Measurements from ENCODE around the gene TIPRL. TPM values are rescaled to one million over a fixed set of nuclear protein-coding genes. Genes with fewer than 3 reads are reported as not detected.

TIPRL gene
- total RNA-seq, 4 donors from 2014 or later = 4.0 to 24.0 (median 19.6) TPM

GRCh38 chr1:168167806-168168205 lies 11.0 kb upstream of the TIPRL start:
- Histone ChIP-seq H3K36me3 (no peaks in the 10 kb centered on the region), H3K27ac (peak overlapping the region in 2 of 4 donors; percentile 26 to 42), H3K27me3 (no peaks in the 10 kb centered on the region), H3K4me1 (no peaks in the 10 kb centered on the region), H3K9me3 (no peaks in the 10 kb centered on the region), H3K4me3 (no peak overlapping the region)
- TF ChIP-seq CTCF (IDR thresholded peaks at IDR 0.05) (no peak), POLR2A (IDR thresholded peaks at IDR 0.05) (no peak), POLR2AphosphoS5 (IDR thresholded peaks at IDR 0.05) (no peak), EP300 (IDR thresholded peaks at IDR 0.05; ENCODE audit: low read depth) (no peak)
- no peak for DNase-seq
- in situ Hi-C loops (cut with MboI; ENCODE audit: low pct_ligation_motif_present in 1 of 4, low pct_unique_long_range_greater_than_20kb in 1 of 4, low sequenced_read_pairs in 3 of 4) = no loop called here
- WGBS, 2 donors (ENCODE audit: low coverage in 1 of 2) = 31 to 64% methylated on average over 2 of the region's 2 CpGs
- intact Hi-C loops (cut with DNase I; ENCODE audit: low total_unique reads) = no loop called here

- 88 to 92% methylated on average over 6 to 7 of the region's 7 CpGs for WGBS, 2 donors (ENCODE audit: low coverage in 1 of 2)
- TF ChIP-seq EP300 (IDR thresholded peaks at IDR 0.05; ENCODE audit: low read depth) = no peak
- H3K27ac ChIP-seq = no peak overlapping the region
- H3K4me1 ChIP-seq = no peaks in the 10 kb centered on the region
- in situ Hi-C loops (cut with MboI; ENCODE audit: low pct_ligation_motif_present in 1 of 4, low pct_unique_long_range_greater_than_20kb in 1 of 4, low sequenced_read_pairs in 3 of 4) = no loop called here
- no peak for DNase-seq
- H3K9me3 ChIP-seq = no peaks in the 10 kb centered on the region
- intact Hi-C loops (cut with DNase I; ENCODE audit: low total_unique reads) = no loop called here
- H3K4me3 ChIP-seq = no peak overlapping the region
- H3K27me3 ChIP-seq = no peaks in the 10 kb centered on the region
- H3K36me3 ChIP-seq = no peaks in the 10 kb centered on the region
Observed at GRCh38 chr1:168170564-168171508, 7.9 kb upstream of the TIPRL start.

GRCh38 chr1:168172250-168172915 lies 6.4 kb upstream of the TIPRL start:
- WGBS, 2 donors (ENCODE audit: low coverage in 1 of 2) = 90 to 95% methylated on average over 3 of the region's 3 CpGs
- H3K27me3 ChIP-seq = no peaks in the 10 kb centered on the region
- H3K27ac ChIP-seq = no peak overlapping the region
- in situ Hi-C loops (cut with MboI; ENCODE audit: low pct_ligation_motif_present in 1 of 4, low pct_unique_long_range_greater_than_20kb in 1 of 4, low sequenced_read_pairs in 3 of 4) (no loop called here), intact Hi-C loops (cut with DNase I; ENCODE audit: low total_unique reads) (no loop called here)
- no peak for TF ChIP-seq POLR2A (IDR thresholded peaks at IDR 0.05)
- no peak for TF ChIP-seq CTCF (IDR thresholded peaks at IDR 0.05)
- TF ChIP-seq POLR2AphosphoS5 (IDR thresholded peaks at IDR 0.05) = no peak
- TF ChIP-seq EP300 (IDR thresholded peaks at IDR 0.05; ENCODE audit: low read depth) = no peak
- no peaks in the 10 kb centered on the region for H3K36me3 ChIP-seq
- H3K9me3 ChIP-seq = no peaks in the 10 kb centered on the region
- no peak for DNase-seq
- no peaks in the 10 kb centered on the region for H3K4me1 ChIP-seq
- no peak overlapping the region for H3K4me3 ChIP-seq

GRCh38 chr1:168178227-168178637 lies 530 bp upstream of the TIPRL start:
- Histone ChIP-seq H3K9me3 (no peaks in the 10 kb centered on the region), H3K4me1 (peaks cover 2 to 26% (median 13%) of the 10 kb centered on the region in 4 donors), H3K27ac (peak overlapping the region; percentile 90 to 97 (median 93)), H3K27me3 (no peaks in the 10 kb centered on the region), H3K36me3 (no peaks in the 10 kb centered on the region), H3K4me3 (peak overlapping the region in 3 of 4 donors; percentile 59 to 78 (median 67))
- in situ Hi-C loops (cut with MboI; ENCODE audit: low pct_ligation_motif_present in 1 of 4, low pct_unique_long_range_greater_than_20kb in 1 of 4, low sequenced_read_pairs in 3 of 4) (no loop called here), intact Hi-C loops (cut with DNase I; ENCODE audit: low total_unique reads) (no loop called here)
- TF ChIP-seq CTCF (IDR thresholded peaks at IDR 0.05) (no peak), POLR2AphosphoS5 (IDR thresholded peaks at IDR 0.05) (no peak), POLR2A (IDR thresholded peaks at IDR 0.05) (no peak), EP300 (IDR thresholded peaks at IDR 0.05; ENCODE audit: low read depth) (no peak)
- 73 to 95% methylated on average over 4 to 5 of the region's 5 CpGs for WGBS, 2 donors (ENCODE audit: low coverage in 1 of 2)
- DNase-seq = no peak

Measured in transverse colon (tissue), 4 donors.